GM19463 (cell line): ENCODE results near the gene SLC39A3.
"Not testable (repeated sequence)": the region's sequence is repeated elsewhere in the genome, so short reads cannot be mapped to it uniquely, and the experiment has no call there.

ENCODE experiments used
- ATAC-seq: cut with Tn5 transposase; IDR thresholded peaks from one replicate; pipeline ENCODE4 v1.9.1; 2021; ENCODE audit warnings: mild to moderate bottlenecking, moderate library complexity; ENCODE audit not compliant: unreplicated experiment

Gene SLC39A3

GRCh38 chr19:2723747-2724146 is 16.1 kb downstream of the SLC39A3 start:
- ATAC-seq, result no peak

- no peak for ATAC-seq
Measured at GRCh38 chr19:2723345-2723715, 16.5 kb downstream of the SLC39A3 start.

GRCh38 chr19:2722541-2723344 is 17.1 kb downstream of the SLC39A3 start:
- no peak for ATAC-seq

GRCh38 chr19:2721570-2722540 is 18.0 kb downstream of the SLC39A3 start:
- no peak for ATAC-seq

GRCh38 chr19:2720777-2721569 is 18.8 kb downstream of the SLC39A3 start, which contains the start of gene DIRAS1:
TSS of gene DIRAS1 (minus strand) at chr19:2721372. CDS start at chr19:2717806, 3,566 bp downstream.
- no peak for ATAC-seq

GRCh38 chr19:2719920-2720776 is 19.7 kb downstream of the SLC39A3 start:
- ATAC-seq, result no peak

GRCh38 chr19:2719232-2719735 is 20.5 kb downstream of the SLC39A3 start:
- ATAC-seq, result no peak

- no peak for ATAC-seq
Measured at GRCh38 chr19:2717638-2718541, 21.9 kb downstream of the SLC39A3 start.

GRCh38 chr19:2716722-2717637 is 22.8 kb downstream of the SLC39A3 start:
- no peak for ATAC-seq

GRCh38 chr19:2716275-2716650 is 23.6 kb downstream of the SLC39A3 start:
- no peak for ATAC-seq

GRCh38 chr19:2715470-2716274 is 24.1 kb downstream of the SLC39A3 start:
- ATAC-seq, result no peak

- no peak for ATAC-seq
Measured at GRCh38 chr19:2714531-2715269, 25.1 kb downstream of the SLC39A3 start.

GRCh38 chr19:2714102-2714501 is 25.7 kb downstream of the SLC39A3 start:
- not testable (repeated sequence) for ATAC-seq

GRCh38 chr19:2713170-2713569 is 26.6 kb downstream of the SLC39A3 start:
- ATAC-seq, result not testable (repeated sequence)

- no peak for ATAC-seq
Measured at GRCh38 chr19:2711875-2712205, 28.0 kb downstream of the SLC39A3 start.

- no peak for ATAC-seq
Measured at GRCh38 chr19:2711172-2711874, 28.5 kb downstream of the SLC39A3 start.
